ENCODE measurements around the gene DDX39A.

The DDX39A gene

DNA sequence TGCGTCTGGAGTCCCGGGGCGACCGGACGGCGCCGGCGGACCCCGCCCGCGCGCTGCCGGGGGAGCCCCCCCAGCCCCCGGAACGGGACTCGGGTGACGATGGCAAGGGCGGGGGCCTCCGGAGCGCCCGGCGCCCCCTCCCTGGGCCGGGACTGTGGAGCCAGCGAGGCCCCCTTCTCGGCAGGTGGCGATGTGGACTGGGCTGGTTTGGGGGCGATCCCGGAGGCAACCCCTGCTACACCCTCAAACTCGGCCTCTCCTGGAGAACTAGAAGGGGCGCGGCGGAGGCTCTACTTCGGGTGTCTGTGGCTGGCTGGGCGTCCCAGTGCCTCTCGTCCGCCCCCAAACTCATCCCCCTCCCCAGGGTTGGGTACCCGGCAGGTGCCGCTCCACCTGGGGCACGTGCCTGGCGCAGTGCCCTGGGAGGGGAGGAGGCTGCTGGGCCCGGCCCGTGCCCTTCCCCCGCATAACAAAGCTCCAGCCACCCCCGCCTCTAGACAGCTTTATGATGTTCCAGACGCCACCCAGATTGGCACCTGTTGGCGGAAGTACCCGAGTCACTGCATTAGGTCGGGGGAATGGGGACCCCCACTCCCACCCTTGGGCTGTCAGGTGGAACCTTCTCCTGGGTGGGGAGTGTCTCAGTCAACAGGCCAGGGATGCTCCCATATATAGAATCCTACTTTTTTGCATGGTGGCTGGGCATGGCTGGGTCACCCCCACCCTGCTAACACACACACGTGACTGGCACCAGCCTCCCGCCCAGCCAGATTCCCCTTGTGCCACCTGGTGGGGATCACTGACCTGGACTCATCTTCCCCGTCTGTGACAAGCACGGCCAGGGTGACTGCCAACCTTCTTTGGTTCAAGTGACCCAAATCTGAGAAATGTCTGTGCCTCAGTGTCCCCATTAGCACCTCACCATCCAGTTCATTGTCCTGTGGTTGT is 14.7 kb upstream of the DDX39A start:
- no peak for DNase-seq

DNA sequence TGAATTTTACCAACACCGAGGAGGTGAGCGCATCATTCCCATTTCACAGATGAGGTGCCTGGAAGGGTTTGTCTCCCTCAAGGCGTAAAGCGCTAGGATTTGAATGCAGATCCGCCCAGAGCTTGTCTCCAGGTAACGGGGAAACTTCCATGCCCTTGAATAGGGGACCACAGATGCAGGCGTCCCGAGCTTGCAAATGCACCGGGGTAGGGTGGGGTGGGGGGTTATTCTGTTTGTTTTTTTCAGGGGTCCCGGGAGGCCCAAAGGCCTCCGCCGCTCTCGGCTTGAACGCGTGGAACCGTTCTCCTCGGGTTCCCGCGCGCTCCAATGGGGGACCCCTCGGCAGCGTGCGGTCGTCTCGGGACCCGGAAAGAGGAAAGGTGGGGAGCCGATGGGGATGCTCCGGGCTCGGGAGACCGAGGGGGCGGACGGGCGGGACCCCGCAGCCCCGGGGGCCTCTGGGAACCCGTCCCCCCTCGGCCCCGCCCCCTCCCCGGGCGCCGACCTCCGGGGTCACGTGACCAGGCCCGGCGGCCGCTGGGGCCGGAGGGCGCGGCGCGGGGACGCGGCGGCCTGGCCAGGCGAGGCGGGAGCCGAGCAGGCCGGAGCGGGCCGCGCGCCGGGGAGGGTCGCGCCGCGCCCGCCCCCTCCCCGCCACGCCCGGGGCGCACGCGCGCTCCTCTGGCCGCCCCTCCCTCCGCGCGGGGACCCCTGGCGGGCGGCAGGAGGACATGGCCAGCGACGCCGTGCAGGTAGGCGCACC is 13.8 kb upstream of the DDX39A start, which contains the start of gene PKN1:
PKN1 (plus strand) TSS at position 516 of the 763 bp plus-strand sequence; CDS start at position 732, 216 bp downstream.
- DNase-seq = no peak

DNA sequence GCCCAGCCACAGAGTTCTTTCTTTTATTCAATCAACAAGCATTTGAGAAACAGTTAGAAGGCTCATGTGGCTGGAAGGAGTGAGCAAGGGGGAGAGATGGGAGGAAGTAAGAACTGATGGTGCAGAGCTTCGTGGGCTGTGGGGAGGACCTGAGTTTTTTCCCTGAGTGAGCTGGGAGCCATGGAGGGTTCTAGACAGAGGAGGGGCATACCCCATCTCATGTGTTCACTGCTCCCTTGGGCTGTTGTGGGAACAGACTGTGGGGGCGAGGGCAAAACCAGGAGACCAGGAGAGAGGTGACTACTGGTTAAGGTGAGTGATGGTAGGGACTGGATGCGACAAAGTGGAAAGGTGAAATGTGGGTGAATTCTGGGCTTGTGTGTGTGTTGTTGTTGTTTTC is 11.6 kb upstream of the DDX39A start:
- DNase-seq = no peak

DNA sequence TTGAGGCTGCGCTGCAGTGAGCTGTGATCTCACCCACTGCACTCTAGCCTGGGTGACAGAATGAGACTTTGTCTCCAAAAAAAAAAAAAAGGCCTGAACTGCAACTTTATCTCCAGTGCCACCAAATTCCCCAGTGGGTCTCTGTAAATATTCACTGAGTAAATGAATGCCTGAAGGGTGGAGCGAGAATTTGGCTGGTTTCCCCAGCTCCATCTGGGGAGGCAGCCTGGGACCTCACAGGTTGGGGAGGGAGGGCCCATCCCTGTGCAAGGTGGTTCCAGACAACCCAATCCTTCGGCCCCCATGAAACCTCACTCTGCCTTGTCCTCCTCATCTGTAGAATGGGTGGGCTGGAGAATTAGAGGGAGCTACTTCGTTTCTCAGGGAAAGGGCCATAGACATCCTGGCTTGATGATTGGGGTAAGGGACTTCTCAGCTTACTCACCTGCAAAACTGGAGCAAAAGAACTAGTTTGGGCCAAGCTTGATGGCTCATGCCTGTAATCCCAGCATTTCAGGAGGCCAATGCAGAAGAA is 9.8 kb upstream of the DDX39A start:
- no peak for DNase-seq

DNA sequence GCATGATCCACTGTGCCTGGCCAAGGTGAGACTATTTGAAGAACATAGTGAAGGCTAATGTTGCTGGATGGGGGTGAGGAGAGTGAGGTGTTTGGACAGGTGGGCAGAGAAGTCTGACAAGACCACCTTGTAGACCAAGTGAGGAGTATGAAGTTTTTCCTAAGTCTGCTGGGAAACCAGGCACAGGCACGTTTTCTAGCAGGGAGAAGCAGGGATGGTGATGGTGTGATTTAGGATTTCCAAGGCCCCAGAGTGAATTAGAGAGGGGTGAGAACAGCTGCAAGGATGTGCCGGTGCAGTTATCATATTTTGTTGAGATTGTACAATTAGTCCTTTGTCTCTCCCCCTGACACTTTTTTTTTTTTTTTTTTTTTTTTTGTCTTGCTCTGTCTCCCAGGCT is 8.3 kb upstream of the DDX39A start:
- DNase-seq = no peak

DNA sequence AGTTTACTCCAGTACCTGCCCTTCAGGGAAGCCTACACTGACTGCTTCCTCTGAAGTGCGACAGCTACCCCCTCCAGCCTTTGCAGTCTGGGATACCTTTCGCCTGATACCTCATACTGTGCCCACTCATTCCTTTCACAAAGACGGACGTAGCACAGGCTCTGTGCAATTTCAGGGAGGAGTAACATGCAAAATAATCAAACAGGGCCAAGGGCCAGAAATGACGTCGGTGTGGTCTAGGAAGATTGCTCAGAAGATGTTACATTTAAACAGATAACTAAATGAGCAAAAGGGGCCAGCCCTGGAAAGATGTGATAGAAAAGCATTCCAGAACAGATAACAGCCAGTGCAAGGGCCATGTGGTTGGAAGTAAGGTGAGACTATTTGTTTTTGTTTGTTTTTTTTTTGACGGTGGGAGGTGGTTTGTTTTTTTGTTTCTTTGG is 6.6 kb upstream of the DDX39A start:
- no peak for DNase-seq

DNA sequence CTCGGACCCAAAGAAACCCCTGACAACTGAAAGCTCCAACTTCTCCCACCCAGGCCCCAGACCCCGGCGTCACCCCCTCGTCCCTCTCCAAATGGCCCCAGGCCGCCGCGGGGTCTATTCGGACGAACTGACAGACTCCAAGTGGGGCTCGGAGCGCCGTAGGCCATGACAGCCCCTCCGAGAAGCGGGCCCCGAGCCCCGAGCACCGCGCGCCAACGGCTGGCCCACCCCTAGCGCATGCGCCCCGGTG is 360 bp downstream of the DDX39A start:
- DNase-seq = no peak

DNA sequence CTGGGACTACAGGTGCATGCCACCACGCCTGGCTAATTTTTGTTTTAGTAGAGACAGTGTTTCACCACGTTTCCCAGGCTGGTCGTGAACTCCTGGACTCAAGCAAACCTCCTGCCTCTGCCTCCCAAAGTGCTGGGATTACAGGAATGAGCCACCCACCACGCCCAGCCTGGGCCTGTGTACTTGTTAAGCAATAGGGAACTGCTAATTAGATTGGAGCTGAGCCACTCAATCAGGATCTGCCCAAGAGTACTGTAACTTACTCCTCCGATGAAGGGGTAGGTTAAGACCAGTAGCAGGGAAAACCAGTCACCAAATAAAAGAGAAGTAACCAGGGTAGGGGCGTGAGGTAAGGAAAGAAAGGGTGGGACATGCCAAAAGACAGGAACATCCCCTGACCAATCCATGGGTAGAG is 2.3 kb downstream of the DDX39A start:
- DNase-seq = no peak

DNA sequence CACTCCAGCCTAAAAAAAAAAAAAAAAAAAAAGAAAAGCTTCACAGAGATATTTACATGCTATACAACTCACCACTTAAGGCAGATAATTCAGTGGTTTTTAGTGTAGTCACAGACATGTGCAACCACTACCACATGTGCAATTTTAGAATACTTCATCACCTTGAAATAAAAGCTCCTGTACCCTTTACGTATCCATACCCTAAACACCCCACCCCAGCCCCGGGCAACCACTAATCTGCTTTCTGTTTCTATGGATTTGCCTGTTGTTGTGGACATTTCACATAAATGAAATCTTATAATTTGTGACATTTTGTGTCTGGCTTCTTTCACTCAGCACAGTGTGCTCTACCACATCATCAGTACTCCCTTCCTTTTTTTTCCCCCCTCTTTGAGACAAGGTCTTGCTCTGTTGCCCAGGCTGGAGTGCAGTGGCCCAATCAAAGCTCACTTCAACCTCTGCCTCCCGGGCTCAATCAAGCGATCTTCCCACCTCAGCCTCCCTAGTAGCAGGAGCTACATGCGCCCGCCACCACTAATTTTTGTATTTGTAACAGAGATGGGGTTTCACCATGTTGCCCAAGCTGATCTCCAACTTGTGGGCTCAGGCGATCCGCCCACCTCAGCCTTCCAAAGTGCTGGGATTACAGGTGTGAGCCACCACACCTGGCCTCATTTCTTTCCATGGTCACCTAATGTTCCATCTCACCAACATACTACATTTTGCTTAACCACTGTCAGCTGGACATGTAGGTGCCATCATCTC is 4.0 kb downstream of the DDX39A start:
- no peak for DNase-seq

DNA sequence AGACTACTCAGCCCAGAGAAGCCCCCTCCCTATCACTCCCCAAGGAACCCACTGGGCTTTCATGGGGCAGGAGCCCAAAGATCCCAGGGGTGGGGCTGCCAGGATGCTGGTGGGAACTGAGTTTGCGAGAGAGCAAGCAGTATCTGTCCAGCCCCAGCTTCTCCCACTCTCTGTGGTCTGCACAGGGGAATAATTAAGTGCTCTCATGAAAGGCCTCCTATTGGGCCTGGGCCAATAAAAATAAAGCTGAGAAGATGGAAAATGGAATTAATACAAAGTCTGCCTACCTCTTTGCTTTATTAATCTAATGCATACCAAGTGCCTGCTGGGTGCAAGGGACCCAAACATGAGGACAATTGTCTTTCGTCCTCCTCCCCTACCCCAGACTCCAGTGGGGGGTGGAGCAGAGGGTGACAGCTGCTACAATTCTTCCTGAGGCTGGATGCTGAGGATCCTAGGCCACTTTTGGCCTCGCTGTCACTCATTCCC is 5.4 kb downstream of the DDX39A start:
- DNase-seq = no peak

DNA sequence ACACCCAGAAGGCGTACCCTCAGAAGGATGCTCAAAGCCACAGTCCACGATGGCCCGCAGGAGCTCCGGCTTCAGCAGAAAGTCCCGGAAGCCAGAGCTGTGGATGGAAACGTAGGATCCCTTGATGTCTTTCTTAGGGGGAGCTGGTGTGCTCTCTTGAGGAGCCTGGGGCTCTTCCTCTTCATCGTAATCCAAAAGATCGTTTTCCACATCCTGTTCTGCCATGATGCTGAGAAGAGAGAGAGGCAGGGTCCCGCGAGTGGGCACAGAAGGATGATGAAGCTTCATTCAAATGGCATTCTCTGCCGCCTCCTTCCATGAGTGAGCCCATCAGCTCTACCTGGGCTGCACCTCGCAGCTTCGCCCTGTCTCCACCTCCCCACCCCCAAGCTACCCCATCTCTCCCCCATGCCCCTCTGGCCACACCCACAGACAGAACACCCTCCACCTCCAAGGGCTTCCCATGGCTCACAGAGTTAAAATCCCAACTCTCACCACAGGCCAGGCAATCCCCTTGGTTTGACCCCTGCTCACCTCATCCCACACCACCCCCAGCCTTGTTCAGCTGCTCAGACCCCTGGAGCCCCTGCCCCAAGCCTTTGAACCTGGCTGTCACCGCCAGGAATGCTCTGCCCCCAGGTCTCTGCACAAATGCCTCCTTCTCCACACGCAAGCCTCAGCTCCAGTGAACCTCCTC is 6.0 kb downstream of the DDX39A start:
- DNase-seq = no peak

DNA sequence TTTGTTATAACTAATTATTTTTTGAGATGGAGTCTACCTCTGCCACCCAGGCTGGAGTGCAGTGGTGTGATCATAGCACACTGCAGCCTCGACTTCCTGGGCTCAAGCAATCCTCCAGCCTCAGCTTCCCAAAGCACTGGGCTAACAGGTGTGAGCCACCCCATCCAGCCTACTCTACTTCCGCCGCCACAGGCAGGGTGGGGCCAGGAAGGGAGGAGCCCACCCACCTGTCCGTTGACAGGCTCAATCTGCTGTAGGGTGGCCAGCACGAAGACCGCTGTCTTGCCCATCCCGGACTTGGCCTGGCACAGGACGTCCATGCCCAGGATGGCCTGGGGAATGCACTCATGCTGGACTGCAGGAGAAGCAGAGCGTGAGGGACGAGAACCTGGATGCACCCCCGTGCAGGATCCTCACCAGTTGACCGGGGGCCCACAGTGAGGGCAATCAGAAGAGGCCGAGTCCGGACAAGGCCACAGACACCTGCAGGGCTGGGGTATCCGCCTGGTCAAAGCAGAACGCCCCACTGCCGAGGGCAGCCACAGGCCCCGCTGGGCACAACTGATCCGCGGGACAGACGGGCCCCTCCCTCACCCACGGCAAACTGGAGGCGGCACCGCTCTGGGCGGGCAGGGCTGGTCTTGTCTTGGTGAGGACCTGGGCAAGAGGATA is 6.7 kb downstream of the DDX39A start:
- no peak for DNase-seq

DNA sequence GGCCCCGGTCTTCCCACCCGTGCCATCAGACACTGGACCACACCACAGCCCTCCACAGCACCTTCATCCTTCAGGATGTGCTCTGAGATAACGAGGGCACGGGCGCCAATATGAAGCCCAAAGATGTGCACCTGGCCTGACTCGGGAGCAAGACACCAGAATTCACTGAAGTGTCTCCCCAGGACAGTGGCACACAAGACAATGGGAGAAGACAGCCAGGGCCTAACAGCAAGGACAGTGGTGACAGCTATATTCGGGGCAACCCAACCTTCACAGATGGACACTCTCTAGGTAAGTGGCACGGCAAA is 7.2 kb downstream of the DDX39A start:
- no peak for DNase-seq

DNA sequence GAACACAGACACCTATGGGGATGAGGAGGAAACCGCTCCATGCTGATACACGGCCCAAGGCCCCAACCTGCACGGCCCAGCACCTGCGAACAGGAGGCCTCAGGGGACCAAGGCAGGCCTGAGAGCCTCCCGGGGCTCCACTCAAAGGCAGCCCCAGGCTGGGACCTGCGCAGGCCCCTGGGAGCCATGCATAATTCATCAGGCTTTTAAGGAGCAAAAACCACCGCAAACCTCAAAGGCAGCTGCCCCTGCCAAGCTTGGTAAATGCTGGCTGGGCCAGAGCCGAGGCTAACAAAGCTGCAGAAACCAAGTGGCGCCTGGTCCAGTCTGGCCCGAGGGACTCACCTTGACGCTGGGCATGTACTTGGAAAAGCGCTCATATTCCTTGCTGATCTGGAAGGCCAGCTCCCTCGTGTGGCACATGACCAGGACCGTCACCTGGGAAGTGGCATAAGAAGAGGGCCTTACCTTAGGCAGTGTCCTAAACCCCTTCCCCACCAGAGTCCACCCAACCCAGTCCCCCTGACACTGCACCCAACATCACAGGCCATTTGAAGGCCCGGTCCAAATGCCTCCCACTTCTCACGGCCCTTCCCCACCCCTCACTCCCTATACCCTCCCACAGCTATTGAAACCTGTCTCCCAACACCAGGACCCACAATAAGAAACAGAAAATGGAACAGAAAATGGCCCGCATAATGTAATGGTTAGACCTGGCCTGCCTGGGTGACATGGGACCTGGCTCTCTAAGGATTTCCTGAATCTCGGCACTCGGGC is 7.8 kb downstream of the DDX39A start:
- no peak for DNase-seq

DNA sequence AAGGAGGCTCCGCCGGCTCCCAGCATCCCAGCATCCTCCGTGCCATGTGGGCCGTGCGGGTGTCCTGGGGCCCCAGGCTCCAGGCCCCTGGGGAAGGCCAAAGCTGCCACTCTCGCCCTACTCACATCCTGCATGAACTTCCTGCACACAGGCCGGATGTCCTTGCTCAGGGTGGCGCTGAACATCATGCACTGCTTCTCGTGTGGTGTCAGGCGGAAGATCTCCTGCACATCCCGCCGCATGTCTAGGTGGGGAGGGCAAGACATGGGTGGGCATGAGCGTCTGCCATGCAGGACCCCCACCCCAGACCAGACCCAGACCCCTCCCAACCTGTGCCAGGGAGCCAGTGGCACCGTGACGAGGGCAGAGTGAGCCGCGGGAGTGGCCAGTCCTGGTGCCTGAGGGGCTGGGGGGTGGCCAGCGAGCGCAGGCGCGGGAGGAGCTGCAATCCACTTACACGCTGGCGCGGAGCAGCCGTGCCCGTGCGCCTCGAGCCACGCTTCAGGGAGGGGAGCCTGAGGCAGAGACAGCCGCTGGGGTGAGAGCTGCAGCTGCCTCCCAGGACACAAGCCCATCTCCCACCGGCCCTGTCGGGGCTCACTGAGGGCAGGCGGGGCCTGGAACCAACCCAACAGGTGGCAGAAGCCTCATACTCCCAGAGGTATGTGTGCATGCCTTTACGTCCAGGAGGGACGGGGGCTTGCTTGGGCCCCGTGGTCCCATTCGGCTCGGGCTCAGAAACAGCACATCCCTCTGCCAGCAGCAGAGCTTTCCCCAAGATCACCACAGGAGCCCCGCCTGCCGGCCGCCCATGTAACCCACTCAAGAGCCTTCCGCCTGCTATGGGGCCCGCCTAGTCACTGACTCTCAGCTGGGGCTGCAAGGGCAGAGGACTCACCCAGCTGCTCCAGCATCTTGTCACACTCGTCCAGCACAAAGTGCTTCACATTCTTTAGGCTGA is 8.8 kb downstream of the DDX39A start:
- DNase-seq = no peak

DNA sequence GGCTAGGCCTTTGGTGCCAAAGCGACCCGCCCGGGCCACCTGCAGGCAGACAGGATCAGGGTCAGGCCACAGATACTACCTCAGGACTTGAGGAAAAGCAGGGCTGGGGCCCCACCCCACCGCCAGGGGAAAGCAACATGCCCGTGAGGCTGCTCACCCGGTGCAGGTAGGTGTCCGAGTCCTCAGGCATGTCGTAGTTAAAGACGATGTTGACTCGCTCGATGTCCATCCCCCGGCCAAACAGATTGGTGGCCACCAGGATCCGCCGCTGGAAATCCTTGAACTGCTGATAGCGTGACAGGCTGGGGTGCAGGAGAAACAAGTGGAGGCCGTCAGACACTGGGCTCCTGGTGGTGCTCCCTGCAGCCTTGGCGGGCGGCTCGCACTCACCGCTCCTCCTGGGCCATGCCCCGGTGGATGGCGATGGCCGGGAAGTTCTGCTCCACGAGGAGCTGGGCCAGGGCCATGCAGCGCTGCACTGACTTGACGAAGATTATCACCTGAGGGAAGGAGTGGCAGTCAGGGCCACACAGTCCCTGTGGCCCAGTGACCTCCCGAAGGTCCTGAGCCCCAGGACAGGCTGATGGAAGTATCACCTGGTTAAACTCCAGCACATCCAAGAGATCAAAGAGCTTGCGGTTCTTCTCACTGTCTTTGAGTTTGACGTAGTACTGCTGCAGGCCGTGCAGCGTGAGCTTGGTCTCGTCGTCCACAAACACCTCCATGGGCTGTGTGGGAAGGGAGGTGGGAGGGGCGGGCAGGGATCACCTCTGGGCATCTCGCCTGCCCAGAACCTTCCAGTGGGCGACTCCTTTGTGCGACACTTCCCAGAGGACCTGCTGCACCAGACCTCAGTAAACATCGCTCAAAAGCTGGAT is 9.8 kb downstream of the DDX39A start:
- no peak for DNase-seq

DNA sequence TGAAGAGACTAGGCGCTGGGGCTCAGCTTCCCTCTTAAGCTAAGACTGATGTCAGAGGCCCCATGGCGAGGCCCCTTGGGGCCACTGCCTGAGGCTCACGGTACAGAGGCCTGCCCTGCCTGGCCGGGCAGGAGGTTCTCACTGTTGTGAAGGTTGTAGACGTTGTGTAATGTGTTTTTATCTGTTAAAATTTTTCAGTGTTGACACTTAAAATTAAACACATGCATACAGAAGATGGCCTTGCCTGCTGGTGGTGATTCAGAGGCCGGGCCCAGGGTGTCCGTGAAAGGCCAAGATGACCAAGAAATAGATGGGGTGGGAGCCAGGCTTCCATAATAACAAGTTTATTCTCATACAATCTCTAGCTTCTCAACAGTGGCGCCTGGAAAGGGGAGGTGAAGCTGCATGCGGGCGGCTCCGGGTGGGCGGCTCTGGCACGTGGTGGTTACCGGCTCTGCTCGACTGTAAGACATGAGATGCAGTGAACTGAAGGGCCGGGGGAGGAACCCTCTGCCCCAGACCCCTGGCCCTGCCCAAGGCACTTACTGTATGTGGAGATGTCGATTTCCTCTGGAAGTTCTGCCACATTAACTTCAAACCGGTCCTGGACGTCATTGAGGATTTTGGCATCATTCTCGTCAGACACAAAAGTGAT is 10.5 kb downstream of the DDX39A start:
- DNase-seq = no peak

Measured in NCI-H1694 (cell line).